HT-29 (cell line): Measurements from ENCODE around the gene HCLS1. TPM values are rescaled to one million over a fixed set of nuclear protein-coding genes. Genes with fewer than 3 reads are reported as not detected.
"Not testable (repeated sequence)": the region's sequence is repeated elsewhere in the genome, so short reads cannot be mapped to it uniquely, and the experiment has no call there.

ENCODE experiments used
- DNase-seq: peaks from one replicate; pipeline ENCODE4 v3.0.0-alpha.2; 2015; ENCODE audit warnings: low spot score
- total RNA-seq: library from RNA; depleted of rRNA; stranded (reverse); fragments of >200 nt; shearing (Covaris generic); gene quantifications from 2 replicates; pipeline ENCODE4 v1.2.3, GENCODE V29; 2014; rRNA removed

HCLS1 gene
- 0.18 TPM in 1 of 2 replicates, not detected in the other for total RNA-seq

- no peak for DNase-seq
These were observed at the start of gene HCLS1 for GRCh38 chr3:121660356-121661171. Gene HCLS1 (minus strand): TSS chr3:121660903. CDS start chr3:121658347, 2,556 bp downstream.

- DNase-seq: no peak
These were observed 49.6 kb upstream of the HCLS1 start for GRCh38 chr3:121710347-121710746.

GRCh38 chr3:121707531-121708273 lies 47.0 kb upstream of the HCLS1 start:
- no peak for DNase-seq

GRCh38 chr3:121705541-121705940 lies 44.8 kb upstream of the HCLS1 start:
- DNase-seq: no peak

- no peak for DNase-seq
These were observed 43.3 kb upstream of the HCLS1 start for GRCh38 chr3:121703973-121704372.

GRCh38 chr3:121698901-121699300 lies 38.2 kb upstream of the HCLS1 start:
- DNase-seq: no peak

GRCh38 chr3:121698476-121698875 lies 37.8 kb upstream of the HCLS1 start:
- DNase-seq: no peak

- no peak for DNase-seq
These were observed 35.5 kb upstream of the HCLS1 start for GRCh38 chr3:121696186-121696585.

- no peak for DNase-seq
These were observed 31.5 kb upstream of the HCLS1 start for GRCh38 chr3:121692010-121692699.

- DNase-seq: no peak
These were observed 30.2 kb upstream of the HCLS1 start for GRCh38 chr3:121690777-121691405.

GRCh38 chr3:121688747-121689146 lies 28.0 kb upstream of the HCLS1 start:
- not testable (repeated sequence) for DNase-seq

GRCh38 chr3:121681792-121682191 lies 21.1 kb upstream of the HCLS1 start:
- DNase-seq: no peak

- DNase-seq: no peak
These were observed 16.4 kb upstream of the HCLS1 start for GRCh38 chr3:121677141-121677540.

GRCh38 chr3:121670676-121671075 lies 10.0 kb upstream of the HCLS1 start:
- DNase-seq: no peak

GRCh38 chr3:121667333-121667732 lies 6.6 kb upstream of the HCLS1 start:
- no peak for DNase-seq

- DNase-seq: no peak
These were observed 4.8 kb upstream of the HCLS1 start for GRCh38 chr3:121665488-121665887.

GRCh38 chr3:121663171-121663847 lies 2.6 kb upstream of the HCLS1 start:
- DNase-seq: no peak

GRCh38 chr3:121662742-121663141 lies 2.0 kb upstream of the HCLS1 start:
- no peak for DNase-seq

GRCh38 chr3:121661376-121661775 lies 673 bp upstream of the HCLS1 start:
- DNase-seq: no peak

GRCh38 chr3:121659586-121659985 lies 1.1 kb downstream of the HCLS1 start:
- no peak for DNase-seq
